HepG2 (cell line): ENCODE results near the gene MYOM1. TPM values are rescaled to one million over a fixed set of nuclear protein-coding genes. Genes with fewer than 3 reads are reported as not detected.

ENCODE experiments used
- ATAC-seq: fragments of 200-7000 bp; cut with Tn5 transposase; 3 replicates; pipeline ENCODE4 v1.9.1; 2020; ENCODE audit warnings: mild to moderate bottlenecking, moderate library complexity
- BruUV-seq: library from RNA; stranded (reverse); fragments of 400-500 nt; replicated peaks from 2 replicates; lab custom pipeline; 2021; lab: Mats Ljungman, UMichigan
- CTCF ChIA-PET: fragments of 300-600 bp; formaldehyde crosslinking; extraction: SDS; loops from one replicate; lab custom pipeline; 2021; ENCODE audit warnings: low total read pairs, inconsistent platforms, low intra/inter-chr PET ratio; lab: Yijun Ruan, JAX
- POLR2A ChIA-PET: fragments of 350-600 bp; sonication (Branson Sonifier 250); formaldehyde crosslinking; loops from one replicate; lab custom pipeline; 2020; ENCODE audit warnings: antibody characterized with exemption, inconsistent platforms; lab: Yijun Ruan, JAX
- DNase-seq: peaks from one replicate; pipeline ENCODE4 v3.0.0-alpha.2; 2015; ENCODE audit warnings: low spot score
- FAIRE-seq: peaks from 3 replicates; lab custom pipeline; 2011; peaks lifted over from hg19 to GRCh38; lab: Jason Lieb, UNC
- H2AFZ ChIP-seq: one replicate; pipeline ENCODE4 v1.6.1; 2011; ENCODE audit warnings: low read length, inconsistent platforms
- H3K27ac ChIP-seq: fragments of 300-600 bp; 3 replicates; pipeline ENCODE4 v1.8.0; 2011; ENCODE audit warnings: mixed run types, mild to moderate bottlenecking, mixed read lengths, low read length, inconsistent platforms; ENCODE audit not compliant: insufficient read depth; ENCODE audit errors: extremely low read length
- H3K27me3 ChIP-seq, 2 experiments: fragments of 200-600 bp in 1 of 2; 2 replicates in 1 of 2; 3 replicates in 1 of 2; pipeline versions ENCODE4 v1.6.0 to v1.8.0; 2011; ENCODE audit warnings: low read length in 2 of 2, mild to moderate bottlenecking in 2 of 2, moderate library complexity in 2 of 2, inconsistent platforms in 1 of 2; ENCODE audit not compliant: insufficient read depth in 2 of 2, control insufficient read depth in 1 of 2
- H3K36me3 ChIP-seq, 2 experiments: fragments of 200-600 bp in 1 of 2; replicated peaks in 1 of 2; 2 replicates in 1 of 2; 3 replicates in 1 of 2; pipeline versions ENCODE4 v1.5.1 to v1.8.0; 2011; ENCODE audit warnings: low read length in 2 of 2, inconsistent platforms in 1 of 2; ENCODE audit not compliant: insufficient read depth in 2 of 2, control insufficient read depth in 1 of 2
- H3K4me1 ChIP-seq: 2 replicates; pipeline ENCODE4 v1.5.1; 2012; ENCODE audit warnings: low read length, inconsistent platforms; ENCODE audit not compliant: insufficient read depth
- H3K4me2 ChIP-seq: 2 replicates; pipeline ENCODE4 v1.6.0; 2011; ENCODE audit warnings: low read depth, low read length, inconsistent platforms
- H3K4me3 ChIP-seq, 3 experiments: fragments of 200-600 bp in 1 of 3; sonication (generic), shearing (Covaris generic) in 1 of 3; replicated peaks in 1 of 3; 2 replicates each; pipeline ENCODE4 v1.5.1; 2011 to 2016; ENCODE audit warnings: low read length in 3 of 3, inconsistent platforms in 2 of 3, low read depth in 2 of 3, mild to moderate bottlenecking in 2 of 3, control low read depth in 1 of 3, mixed read lengths in 1 of 3; ENCODE audit not compliant: insufficient read depth in 1 of 3
- H3K79me2 ChIP-seq: one replicate; pipeline ENCODE4 v1.6.1; 2011; ENCODE audit warnings: low read length, inconsistent platforms; ENCODE audit not compliant: insufficient read depth
- H3K9ac ChIP-seq: 2 replicates; pipeline ENCODE4 v1.6.0; 2011; ENCODE audit warnings: mild to moderate bottlenecking, low read depth, low read length, inconsistent platforms; ENCODE audit not compliant: insufficient read depth
- H3K9me3 ChIP-seq: 2 replicates; pipeline ENCODE4 v1.5.1; 2012; ENCODE audit warnings: mild to moderate bottlenecking, low read length
- H4K20me1 ChIP-seq: 2 replicates; pipeline ENCODE4 v1.6.0; 2011; ENCODE audit warnings: inconsistent platforms, mild to moderate bottlenecking, low read length, moderate library complexity; ENCODE audit not compliant: insufficient read depth
- ATF1 ChIP-seq: IDR thresholded peaks from 2 replicates; pipeline ENCODE4 v1.6.1; 2016; ENCODE audit warnings: mild to moderate bottlenecking, control low read depth
- BORCS8-MEF2B ChIP-seq: sonication (generic); formaldehyde crosslinking; IDR thresholded peaks from 2 replicates; pipeline ENCODE4 v1.8.0; 2022; ENCODE audit warnings: mild to moderate bottlenecking, missing genetic modification reagents
- EZH2 ChIP-seq: conservative IDR thresholded peaks from 2 replicates; pipeline ENCODE4 v1.6.1; 2012; ENCODE audit warnings: mild to moderate bottlenecking, low read depth, low read length, moderate library complexity
- FOXK1 ChIP-seq: sonication (generic); formaldehyde crosslinking; IDR thresholded peaks from 2 replicates; pipeline ENCODE4 v1.4.0; 2020; ENCODE audit warnings: low read depth, missing genetic modification reagents, borderline replicate concordance
- HDAC1 ChIP-seq: sonication (generic); formaldehyde crosslinking; IDR thresholded peaks from 2 replicates; pipeline ENCODE4 v1.5.1; 2020; ENCODE audit warnings: mild to moderate bottlenecking, missing genetic modification reagents
- HNRNPLL ChIP-seq: fragments of 200-400 bp; formaldehyde crosslinking; IDR thresholded peaks from 2 replicates; pipeline ENCODE4 v1.6.1; 2017; ENCODE audit warnings: mild to moderate bottlenecking, low read depth, low read length; ENCODE audit not compliant: poor library complexity, severe bottlenecking
- KAT2B ChIP-seq: fragments of 150-350 bp; IDR thresholded peaks from 2 replicates; pipeline ENCODE4 v1.6.1; 2014; ENCODE audit warnings: low read depth, low read length, borderline replicate concordance
- KLF9 ChIP-seq: IDR thresholded peaks from 2 replicates; pipeline ENCODE4 v1.6.1; 2016; ENCODE audit warnings: low read depth
- MAFF ChIP-seq: IDR thresholded peaks from 2 replicates; pipeline ENCODE4 v1.6.1; 2011; ENCODE audit warnings: low read depth, low read length, improper control_type of control experiment
- NKX3-1 ChIP-seq: sonication (generic); formaldehyde crosslinking; IDR thresholded peaks from 2 replicates; pipeline ENCODE4 v1.5.0; 2020; ENCODE audit warnings: missing genetic modification reagents
- PHF21A ChIP-seq: sonication (generic); formaldehyde crosslinking; IDR thresholded peaks from 2 replicates; pipeline ENCODE4 v1.5.0; 2020; ENCODE audit warnings: mild to moderate bottlenecking, missing genetic modification reagents
- REL ChIP-seq: sonication (generic); formaldehyde crosslinking; conservative IDR thresholded peaks from 2 replicates; pipeline ENCODE4 v1.8.0; 2022; ENCODE audit warnings: mild to moderate bottlenecking, missing genetic modification reagents, moderate library complexity
- TAF15 ChIP-seq: fragments of 200-400 bp; formaldehyde crosslinking; IDR thresholded peaks from one replicate; pipeline ENCODE4 v1.6.1; 2018; ENCODE audit warnings: mild to moderate bottlenecking, low read depth, low read length; ENCODE audit not compliant: poor library complexity, severe bottlenecking
- ZBTB3 ChIP-seq: sonication (generic); formaldehyde crosslinking; IDR thresholded peaks from 2 replicates; pipeline ENCODE4 v1.4.0; 2020; ENCODE audit warnings: low read depth, mild to moderate bottlenecking, moderate library complexity, missing genetic modification reagents, borderline replicate concordance
- ZBTB8A ChIP-seq: sonication (generic); formaldehyde crosslinking; IDR thresholded peaks from 2 replicates; pipeline ENCODE4 v1.4.0; 2020; ENCODE audit warnings: mild to moderate bottlenecking, low read depth, missing genetic modification reagents, borderline replicate concordance
- ZNF274 ChIP-seq: sonication (generic); formaldehyde crosslinking; IDR thresholded peaks from 2 replicates; pipeline ENCODE4 v1.5.1; 2020; ENCODE audit warnings: mild to moderate bottlenecking, missing genetic modification reagents
- WGBS: methylation state at CpG from one replicate; pipeline ENCODE4 v1.1.6; 2017; ENCODE audit warnings: low lambda C conversion rate; 5-methylcytosine and 5-hydroxymethylcytosine counted together
- in situ Hi-C: cut with HindIII; loops from 2 replicates; pipeline ENCODE4 v1.10.0; 2017; ENCODE audit warnings: low pct_unique_long_range_greater_than_20kb; ENCODE audit not compliant: extremely low pct_ligation_motif_present
- intact Hi-C: fragments of 100-400 bp; cut with micrococcal nuclease; formaldehyde crosslinking; loops from one replicate; pipeline ENCODE4 v1.10.0; 2022; ENCODE audit not compliant: unreplicated experiment
- polyA plus RNA-seq, 8 experiments: library from polyadenylated mRNA; depleted of rRNA in 3 of 8; stranded (reverse) in 7 of 8; unstranded in 1 of 8; fragments of >200 nt; fragmentation: Illumina TruSeq in 4 of 8; extraction: Trizol in 4 of 8; gene quantifications; 2 replicates each; pipeline versions ENCODE4 v1.2.1 to v1.2.3, GENCODE V29; 2011 to 2016; ENCODE audit warnings: low read depth in 4 of 8, missing spikeins in 1 of 8, mixed read lengths in 1 of 8; ENCODE audit not compliant: insufficient read depth in 1 of 8
- total RNA-seq, 5 experiments: library from RNA; depleted of rRNA; stranded (reverse); fragments of >200 nt; fragmentation: Illumina TruSeq; extraction: Trizol; gene quantifications; 2 replicates each; pipeline ENCODE4 v1.2.3, GENCODE V29; 2016; ENCODE audit warnings: low read depth in 1 of 5
- TF ChIP-seq, protein P1 (sequence below): IDR thresholded peaks from 2 replicates; pipeline ENCODE4 v1.6.1; 2018; ENCODE audit warnings: missing genetic modification reagents, mild to moderate bottlenecking, missing compliant biosample characterization
- TF ChIP-seq, protein P2 (sequence below): IDR thresholded peaks from 2 replicates; pipeline ENCODE4 v1.6.1; 2018; ENCODE audit warnings: missing genetic modification reagents
- TF ChIP-seq, protein P3 (sequence below): IDR thresholded peaks from 2 replicates; pipeline ENCODE4 v1.6.1; 2016; ENCODE audit warnings: missing compliant biosample characterization, missing genetic modification reagents, borderline replicate concordance
- TF ChIP-seq, protein P4 (sequence below): sonication (generic); formaldehyde crosslinking; IDR thresholded peaks from 2 replicates; pipeline ENCODE4 v1.4.0; 2020; ENCODE audit warnings: mild to moderate bottlenecking, missing genetic modification reagents

MYOM1 gene
- total and polyA plus RNA-seq, 2 of the 13 experiments (the other 11 are each of a cell fraction or from before 2014, with no cell fraction given), result 0.46 to 0.98 TPM

DNA sequence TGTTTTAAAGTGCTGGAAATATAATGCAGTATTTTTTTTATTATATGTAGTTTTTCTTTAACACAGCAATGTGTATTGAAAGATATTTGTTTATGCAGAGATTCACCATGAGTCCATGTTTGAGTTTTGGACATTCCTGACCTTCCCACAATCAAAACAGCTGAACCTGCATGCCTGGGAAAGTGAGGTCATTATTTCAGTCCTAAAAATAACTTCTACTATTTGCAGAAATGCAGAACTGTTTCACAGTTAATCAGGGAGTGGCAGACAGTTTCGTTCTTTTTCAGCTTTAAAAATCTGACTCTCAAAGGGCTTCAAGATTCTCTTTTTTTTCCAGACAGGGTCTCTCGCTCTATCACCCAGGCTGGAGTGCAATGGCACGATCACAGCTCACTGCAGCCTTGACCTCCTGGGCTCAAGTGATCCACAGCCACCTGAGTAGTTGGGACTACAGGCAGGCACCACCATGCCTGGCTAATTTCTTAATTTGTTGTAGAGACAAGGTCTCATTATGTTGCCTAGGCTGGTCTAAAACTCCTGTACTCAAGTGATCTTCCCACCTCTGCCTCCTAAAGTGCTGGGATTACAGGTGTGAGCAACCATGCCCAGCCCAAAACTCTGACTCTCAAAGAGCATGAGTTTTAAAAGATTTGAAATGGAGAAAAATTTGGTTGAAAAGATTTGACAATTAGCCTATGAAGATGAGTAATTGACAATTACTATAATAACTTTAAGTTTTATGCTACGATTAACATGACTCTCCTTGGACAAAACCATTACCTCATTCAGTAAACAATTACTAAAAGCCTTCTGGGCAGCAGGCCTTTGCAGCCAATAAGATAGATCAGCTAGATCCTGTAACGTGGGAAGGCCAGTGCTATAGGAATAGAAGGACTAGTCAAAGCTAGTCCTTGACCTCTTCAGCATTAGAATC, 37.2 kb upstream of the MYOM1 start:
- CTCF ChIA-PET, result no interaction called here
- Histone ChIP-seq H4K20me1 (0 out of 2 replicates have a peak, but pooled peaks cover 1% of the 10 kb centered on the region), H3K4me2 (peak overlapping the region; percentile 51), H2AFZ (no peak overlapping the region), H3K4me3 (no peak overlapping the region), H3K27me3 (no peaks in the 10 kb centered on the region; a peak in 2 of 5 replicates), H3K9me3 (no peaks in the 10 kb centered on the region), H3K4me1 (peaks cover 62% of the 10 kb centered on the region), H3K79me2 (peaks cover 25% of the 10 kb centered on the region), H3K27ac (peak overlapping the region; percentile 73), H3K9ac (peak overlapping the region; percentile 51; the same call in 1 of the 2 replicates), H3K36me3 (peaks cover 4 to 27% of the 10 kb centered on the region in 2 experiments; a peak in 4 of 5 replicates)
- DNase-seq (peak; percentile 84), ATAC-seq (peak; percentile 61), FAIRE-seq (peak; percentile 44)
- intact Hi-C loops, result no loop called here
- BruUV-seq, result no TSS peak
- POLR2A ChIA-PET, result interaction anchor here (1.0 to 3.6 kb wide), 10 partner anchors 10 to 409 kb away, joined by 3 to 48 read pairs (median 4); partner anchors contain the start of gene MYL12A
- in situ Hi-C loops, result no loop called here
- 44% methylated on average over 5 of the region's 5 CpGs for WGBS
- TF ChIP-seq ZNF274 (CRISPR knock-in tag) (no peak), MAFF (peak; percentile 66), FOXK1 (peak; percentile 23; the same call in 1 of the 2 replicates), ATF1 (CRISPR knock-in tag) (no peak), NKX3-1 (no peak), TAF15 (no peak), REL (CRISPR knock-in tag) (no peak), KLF9 (no peak), BORCS8-MEF2B (CRISPR knock-in tag) (no peak), EZH2 (no peak), ZBTB8A (no peak), PHF21A (CRISPR knock-in tag) (no peak), ZBTB3 (CRISPR knock-in tag) (no peak), HNRNPLL (no peak), KAT2B (no peak), HDAC1 (CRISPR knock-in tag) (no peak)
- TF ChIP-seq, protein P1, sequence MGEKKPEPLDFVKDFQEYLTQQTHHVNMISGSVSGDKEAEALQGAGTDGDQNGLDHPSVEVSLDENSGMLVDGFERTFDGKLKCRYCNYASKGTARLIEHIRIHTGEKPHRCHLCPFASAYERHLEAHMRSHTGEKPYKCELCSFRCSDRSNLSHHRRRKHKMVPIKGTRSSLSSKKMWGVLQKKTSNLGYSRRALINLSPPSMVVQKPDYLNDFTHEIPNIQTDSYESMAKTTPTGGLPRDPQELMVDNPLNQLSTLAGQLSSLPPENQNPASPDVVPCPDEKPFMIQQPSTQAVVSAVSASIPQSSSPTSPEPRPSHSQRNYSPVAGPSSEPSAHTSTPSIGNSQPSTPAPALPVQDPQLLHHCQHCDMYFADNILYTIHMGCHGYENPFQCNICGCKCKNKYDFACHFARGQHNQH (CRISPR knock-in tag), result 0 out of 2 replicates have a peak, but pooled peaks have one; percentile 16
- TF ChIP-seq, protein P2, sequence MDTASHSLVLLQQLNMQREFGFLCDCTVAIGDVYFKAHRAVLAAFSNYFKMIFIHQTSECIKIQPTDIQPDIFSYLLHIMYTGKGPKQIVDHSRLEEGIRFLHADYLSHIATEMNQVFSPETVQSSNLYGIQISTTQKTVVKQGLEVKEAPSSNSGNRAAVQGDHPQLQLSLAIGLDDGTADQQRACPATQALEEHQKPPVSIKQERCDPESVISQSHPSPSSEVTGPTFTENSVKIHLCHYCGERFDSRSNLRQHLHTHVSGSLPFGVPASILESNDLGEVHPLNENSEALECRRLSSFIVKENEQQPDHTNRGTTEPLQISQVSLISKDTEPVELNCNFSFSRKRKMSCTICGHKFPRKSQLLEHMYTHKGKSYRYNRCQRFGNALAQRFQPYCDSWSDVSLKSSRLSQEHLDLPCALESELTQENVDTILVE (CRISPR knock-in tag), result no peak
- TF ChIP-seq, protein P3, sequence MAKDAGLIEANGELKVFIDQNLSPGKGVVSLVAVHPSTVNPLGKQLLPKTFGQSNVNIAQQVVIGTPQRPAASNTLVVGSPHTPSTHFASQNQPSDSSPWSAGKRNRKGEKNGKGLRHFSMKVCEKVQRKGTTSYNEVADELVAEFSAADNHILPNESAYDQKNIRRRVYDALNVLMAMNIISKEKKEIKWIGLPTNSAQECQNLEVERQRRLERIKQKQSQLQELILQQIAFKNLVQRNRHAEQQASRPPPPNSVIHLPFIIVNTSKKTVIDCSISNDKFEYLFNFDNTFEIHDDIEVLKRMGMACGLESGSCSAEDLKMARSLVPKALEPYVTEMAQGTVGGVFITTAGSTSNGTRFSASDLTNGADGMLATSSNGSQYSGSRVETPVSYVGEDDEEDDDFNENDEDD (CRISPR knock-in tag), result no peak
- TF ChIP-seq, protein P4, sequence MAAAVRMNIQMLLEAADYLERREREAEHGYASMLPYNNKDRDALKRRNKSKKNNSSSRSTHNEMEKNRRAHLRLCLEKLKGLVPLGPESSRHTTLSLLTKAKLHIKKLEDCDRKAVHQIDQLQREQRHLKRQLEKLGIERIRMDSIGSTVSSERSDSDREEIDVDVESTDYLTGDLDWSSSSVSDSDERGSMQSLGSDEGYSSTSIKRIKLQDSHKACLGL (CRISPR knock-in tag), result no peak
